Body of pancreas (tissue), 4 donors: ENCODE measurements around the gene GRIN2C. TPM values are rescaled to one million over a fixed set of nuclear protein-coding genes. Genes with fewer than 3 reads are reported as not detected.

Experiments used
- ATAC-seq: fragments of 150-250 bp; one replicate; pipeline ENCODE4 v1.9.1; 2016
- DNase-seq, 4 donors: peaks; one replicate each; pipeline ENCODE4 v3.0.0-alpha.2; 2019
- H3K27ac ChIP-seq, 4 donors: fragments of 200-600 bp; sonication (generic); 1 replicate in 3 of 4; 2 replicates in 1 of 4; pipeline versions ENCODE4 v1.5.1 to v1.6.1; 2016 to 2019; ENCODE audit warnings: mild to moderate bottlenecking in 1 of 4, mixed read lengths in 1 of 4, moderate library complexity in 1 of 4
- H3K27me3 ChIP-seq, 2 donors: fragments of 200-600 bp; sonication (generic); one replicate each; pipeline ENCODE4 v1.6.0; 2016; ENCODE audit warnings: mild to moderate bottlenecking in 1 of 2
- H3K36me3 ChIP-seq, 2 donors: fragments of 200-600 bp; sonication (generic); replicated peaks in 1 of 2; 2 replicates each; pipeline ENCODE4 v1.5.1; 2016; ENCODE audit warnings: low read depth in 2 of 2; ENCODE audit not compliant: insufficient read depth in 1 of 2
- H3K4me1 ChIP-seq: fragments of 200-600 bp; sonication (generic); one replicate; pipeline ENCODE4 v1.6.0; 2016
- H3K4me3 ChIP-seq, 2 donors: fragments of 200-600 bp; sonication (generic); 1 replicate in 1 of 2; 2 replicates in 1 of 2; pipeline ENCODE4 v1.5.1; 2016 to 2019
- H3K9me3 ChIP-seq, 3 donors: fragments of 200-600 bp; sonication (generic); 1 replicate in 2 of 3; 2 replicates in 1 of 3; pipeline ENCODE4 v1.5.1; 2016
- CTCF ChIP-seq, 7 experiments: fragments of 450-650 bp in 4 of 7; fragments of 200-600 bp in 3 of 7; sonication (generic) in 3 of 7; IDR thresholded peaks; one replicate each; pipeline ENCODE4 v1.5.1; 2016 to 2019; ENCODE audit warnings: antibody characterized with exemption in 7 of 7
- POLR2A ChIP-seq, 3 donors: fragments of 450-650 bp; IDR thresholded peaks; one replicate each; pipeline ENCODE4 v1.6.1; 2016; ENCODE audit warnings: antibody characterized with exemption in 3 of 3, mild to moderate bottlenecking in 2 of 3
- WGBS, 2 donors: methylation state at CpG; one replicate each; pipeline ENCODE4 v1.1.5; 2017; 5-methylcytosine and 5-hydroxymethylcytosine counted together
- intact Hi-C: fragments of 100-400 bp; cut with DNase I; formaldehyde crosslinking; loops from one replicate; pipeline ENCODE4 v1.15.1; 2023
- total RNA-seq, 2 donors: library from RNA; depleted of rRNA; stranded (reverse); fragments of >200 nt; gene quantifications; one replicate each; pipeline ENCODE4 v1.1.0, GENCODE V29; 2016

GRIN2C gene
- total RNA-seq, 2 donors from 2014 or later = not detected

- intact Hi-C loops = loop anchor here (5.0 kb wide), 1 partner anchor 123 kb away; no protein-coding TSS in a partner anchor
- Histone ChIP-seq H3K27ac (no peak overlapping the region), H3K27me3 (peaks cover 4 to 15% of the 10 kb centered on the region in 2 donors), H3K9me3 (no peaks in the 10 kb centered on the region), H3K36me3 (no peaks in the 10 kb centered on the region), H3K4me1 (peaks cover 14% of the 10 kb centered on the region), H3K4me3 (no peak overlapping the region)
- TF ChIP-seq POLR2A (IDR thresholded peaks at IDR 0.05) (no peak), CTCF (IDR thresholded peaks at IDR 0.05) (no peak)
- DNase-seq = no peak
- no peak for ATAC-seq
- WGBS, 2 donors = 71 to 78% methylated on average over 7 to 19 of the region's 19 CpGs
These were observed 6.0 kb upstream of the GRIN2C start for GRCh38 chr17:74865504-74866197.

GRCh38 chr17:74864866-74865395 is 5.2 kb upstream of the GRIN2C start:
- ATAC-seq = peak; percentile 67
- H3K4me3 ChIP-seq = no peak overlapping the region
- WGBS, 2 donors = 20 to 21% methylated on average over 10 to 11 of the region's 11 CpGs
- peaks cover 21% of the 10 kb centered on the region for H3K4me1 ChIP-seq
- no peaks in the 10 kb centered on the region for H3K9me3 ChIP-seq
- no peaks in the 10 kb centered on the region for H3K36me3 ChIP-seq
- H3K27me3 ChIP-seq = peaks cover 4 to 22% of the 10 kb centered on the region in 2 donors
- no peak overlapping the region for H3K27ac ChIP-seq
- intact Hi-C loops = loop anchor here (5.0 kb wide), 2 partner anchors 73 to 123 kb away; no protein-coding TSS in a partner anchor
- peak; percentile 73 to 82 (median 78) for DNase-seq
- peak; percentile 90 to 94 (median 92) for TF ChIP-seq CTCF (IDR thresholded peaks at IDR 0.05)
- no peak for TF ChIP-seq POLR2A (IDR thresholded peaks at IDR 0.05)

- peaks cover 4 to 26% of the 10 kb centered on the region in 2 donors for H3K27me3 ChIP-seq
- H3K4me1 ChIP-seq = peaks cover 25% of the 10 kb centered on the region
- no peak overlapping the region for H3K27ac ChIP-seq
- DNase-seq (no peak), ATAC-seq (no peak)
- intact Hi-C loops = loop anchor here (5.0 kb wide), 1 partner anchor 72 kb away; no protein-coding TSS in a partner anchor
- H3K9me3 ChIP-seq = no peaks in the 10 kb centered on the region
- TF ChIP-seq CTCF (IDR thresholded peaks at IDR 0.05) (no peak), POLR2A (IDR thresholded peaks at IDR 0.05) (no peak)
- H3K4me3 ChIP-seq = no peak overlapping the region
- 81 to 86% methylated on average over 13 to 15 of the region's 15 CpGs for WGBS, 2 donors
- H3K36me3 ChIP-seq = no peaks in the 10 kb centered on the region
These were observed 4.7 kb upstream of the GRIN2C start for GRCh38 chr17:74864297-74864865.

DNA sequence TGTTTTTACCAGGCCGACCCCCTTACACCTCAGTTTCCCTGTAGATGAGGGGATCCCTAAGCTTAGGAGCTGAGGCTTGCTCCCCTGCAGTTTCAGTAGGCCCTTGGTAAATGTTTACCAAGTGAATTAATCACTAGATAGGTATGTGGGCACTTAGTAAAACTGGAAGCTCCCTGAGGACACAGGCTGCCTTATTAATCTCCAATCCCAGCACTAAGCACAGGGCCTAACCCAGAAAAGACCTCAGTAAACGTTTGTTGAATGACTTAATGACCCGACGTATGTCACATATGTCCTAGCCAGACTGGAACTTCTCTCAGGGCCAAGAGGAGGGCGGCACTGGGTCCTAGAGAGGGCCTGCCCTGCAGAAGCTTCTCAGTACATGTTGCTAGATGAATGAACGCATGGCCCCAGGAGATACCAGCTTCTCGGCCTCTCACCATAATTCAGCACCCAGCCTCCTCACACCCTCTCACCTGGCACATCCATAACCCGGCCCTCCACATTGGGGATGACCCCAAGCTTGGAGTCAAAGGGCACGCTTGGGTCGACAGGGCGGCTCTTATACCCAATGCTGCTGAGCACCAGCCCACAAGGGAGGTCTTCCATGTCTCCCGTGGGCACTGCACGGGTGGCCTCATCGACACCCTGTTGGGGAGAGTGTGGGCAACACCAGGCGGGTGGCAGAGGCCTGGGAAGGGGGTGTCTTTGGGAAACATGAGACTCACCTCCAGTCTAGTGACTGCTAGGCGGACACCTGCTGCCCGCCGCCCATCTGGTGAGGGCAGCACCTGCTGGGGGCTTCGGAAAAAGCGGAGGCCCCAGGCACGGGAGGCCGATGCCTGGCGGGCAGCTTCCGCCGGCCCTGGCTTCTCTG is 4.0 kb upstream of the GRIN2C start:
- no peaks in the 10 kb centered on the region for H3K36me3 ChIP-seq
- DNase-seq (no peak), ATAC-seq (no peak)
- no peak overlapping the region for H3K4me3 ChIP-seq
- no peaks in the 10 kb centered on the region for H3K9me3 ChIP-seq
- WGBS, 2 donors = 89 to 90% methylated on average over 14 to 20 of the region's 25 CpGs
- H3K27ac ChIP-seq = no peak overlapping the region
- no peak for TF ChIP-seq POLR2A (IDR thresholded peaks at IDR 0.05)
- peaks cover 27% of the 10 kb centered on the region for H3K4me1 ChIP-seq
- peaks cover 4 to 33% of the 10 kb centered on the region in 2 donors for H3K27me3 ChIP-seq
- intact Hi-C loops = loop anchor here (5.0 kb wide), 1 partner anchor 71 kb away; no protein-coding TSS in a partner anchor
